H54 (cell line): ENCODE data around the gene DCXR.

Experiments used
- DNase-seq: peaks from one replicate; pipeline ENCODE4 v3.0.0; 2011; ENCODE audit warnings: low spot score, mixed read lengths; ENCODE audit not compliant: insufficient read length
- FAIRE-seq: peaks from 3 replicates; lab custom pipeline; 2011; peaks lifted over from hg19 to GRCh38; lab: Jason Lieb, UNC
- POLR2A ChIP-seq: IDR thresholded peaks from 2 replicates; pipeline ENCODE4 v1.6.1; 2011; ENCODE audit warnings: low read depth, mild to moderate bottlenecking, low read length

DCXR gene

GRCh38 chr17:82007495-82008257 is 29.8 kb downstream of the DCXR start:
- no peak for FAIRE-seq
- TF ChIP-seq POLR2A = no peak
- no peak for DNase-seq

- FAIRE-seq (no peak), DNase-seq (no peak)
- TF ChIP-seq POLR2A = no peak
Measured at GRCh38 chr17:82007228-82007494, 30.3 kb downstream of the DCXR start.

- no peak for TF ChIP-seq POLR2A
- FAIRE-seq (no peak), DNase-seq (no peak)
Measured at GRCh38 chr17:82006468-82007227, 30.8 kb downstream of the DCXR start.

- FAIRE-seq (no peak), DNase-seq (no peak)
- TF ChIP-seq POLR2A = no peak
Measured at GRCh38 chr17:82005701-82006348, 31.7 kb downstream of the DCXR start.

- DNase-seq (no peak), FAIRE-seq (no peak)
- no peak for TF ChIP-seq POLR2A
Measured at GRCh38 chr17:82004517-82005455, 32.7 kb downstream of the DCXR start.

- no peak; the same call in none of the 2 replicates for TF ChIP-seq POLR2A
- peak; percentile 98 for DNase-seq
- no peak for FAIRE-seq
Measured at GRCh38 chr17:82003411-82004381, 33.8 kb downstream of the DCXR start.

- TF ChIP-seq POLR2A = no peak
Measured at GRCh38 chr17:82001571-82002056, 35.9 kb downstream of the DCXR start.

GRCh38 chr17:82000803-82001570 is 36.5 kb downstream of the DCXR start:
- FAIRE-seq (no peak), DNase-seq (no peak)
- TF ChIP-seq POLR2A = no peak

More at GRCh38 chr17:82001571-82002056, 35.9 kb downstream of the DCXR start:
- FAIRE-seq = no peak
- DNase-seq = no peak

GRCh38 chr17:81999976-82000802 is 37.3 kb downstream of the DCXR start:
- no peak for DNase-seq
- TF ChIP-seq POLR2A = no peak
- FAIRE-seq = no peak

- no peak for TF ChIP-seq POLR2A
- FAIRE-seq = no peak
Measured at GRCh38 chr17:81999587-81999975, 37.9 kb downstream of the DCXR start.

More at GRCh38 chr17:81999587-81999975, 37.9 kb downstream of the DCXR start:
- DNase-seq = no peak
